Activated gamma-delta T cell treated with anti-CD3 and anti-CD28 coated beads, Interleukin-2, amount 50 U/mL, for 16 hours (primary cell): ENCODE measurements around the gene SNX7.

ENCODE experiments used
- DNase-seq: peaks from one replicate; pipeline ENCODE4 v3.0.0-alpha.2; 2020; ENCODE audit warnings: low read depth

The SNX7 gene, protein sequence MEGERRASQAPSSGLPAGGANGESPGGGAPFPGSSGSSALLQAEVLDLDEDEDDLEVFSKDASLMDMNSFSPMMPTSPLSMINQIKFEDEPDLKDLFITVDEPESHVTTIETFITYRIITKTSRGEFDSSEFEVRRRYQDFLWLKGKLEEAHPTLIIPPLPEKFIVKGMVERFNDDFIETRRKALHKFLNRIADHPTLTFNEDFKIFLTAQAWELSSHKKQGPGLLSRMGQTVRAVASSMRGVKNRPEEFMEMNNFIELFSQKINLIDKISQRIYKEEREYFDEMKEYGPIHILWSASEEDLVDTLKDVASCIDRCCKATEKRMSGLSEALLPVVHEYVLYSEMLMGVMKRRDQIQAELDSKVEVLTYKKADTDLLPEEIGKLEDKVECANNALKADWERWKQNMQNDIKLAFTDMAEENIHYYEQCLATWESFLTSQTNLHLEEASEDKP

GRCh38 chr1:98661544-98662355, at the start of gene SNX7:
Gene SNX7 (plus strand): TSS chr1:98661721. CDS start chr1:98661732, 11 bp downstream.
- no peak for DNase-seq

- DNase-seq = no peak
These were observed 24.2 kb upstream of the SNX7 start for GRCh38 chr1:98637316-98637715.

DNA sequence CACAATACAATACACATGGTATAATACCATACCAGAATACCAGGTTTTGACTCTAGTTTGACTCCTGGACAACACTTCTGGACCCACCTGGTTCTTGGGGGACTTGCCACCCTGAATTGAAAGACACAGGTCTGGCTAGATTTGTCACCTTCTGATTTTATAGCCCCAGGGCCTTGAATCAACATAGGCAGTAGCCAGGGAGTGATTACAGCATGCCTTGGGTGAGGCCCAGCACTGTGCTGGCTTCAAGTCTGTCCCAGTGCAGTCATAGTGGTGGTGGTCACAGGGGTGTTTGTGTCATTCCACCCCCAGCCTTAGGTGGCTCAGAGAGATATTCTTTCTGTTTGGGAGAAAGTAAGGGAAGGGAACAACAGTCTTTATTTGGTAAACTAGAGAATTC, 23.3 kb upstream of the SNX7 start:
- no peak for DNase-seq

DNA sequence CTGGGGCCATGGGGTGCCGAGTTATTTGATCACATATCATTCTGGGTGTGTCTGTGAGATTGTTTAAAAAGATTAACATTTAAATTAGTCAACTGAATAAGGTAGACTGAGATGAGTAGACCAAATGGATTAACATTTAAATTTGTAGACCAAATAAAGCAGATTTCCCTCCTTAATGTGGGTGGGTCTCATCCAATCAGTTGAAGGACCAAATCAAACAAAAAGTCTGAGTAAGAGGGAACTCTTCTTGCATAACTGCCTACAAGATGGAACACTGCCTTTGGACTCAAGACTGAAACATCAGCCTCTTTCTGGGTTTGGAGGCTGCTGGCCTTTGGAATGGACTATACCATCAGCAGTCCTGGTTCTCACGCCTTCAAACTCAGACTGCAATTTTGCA, 17.0 kb upstream of the SNX7 start:
- no peak for DNase-seq

DNA sequence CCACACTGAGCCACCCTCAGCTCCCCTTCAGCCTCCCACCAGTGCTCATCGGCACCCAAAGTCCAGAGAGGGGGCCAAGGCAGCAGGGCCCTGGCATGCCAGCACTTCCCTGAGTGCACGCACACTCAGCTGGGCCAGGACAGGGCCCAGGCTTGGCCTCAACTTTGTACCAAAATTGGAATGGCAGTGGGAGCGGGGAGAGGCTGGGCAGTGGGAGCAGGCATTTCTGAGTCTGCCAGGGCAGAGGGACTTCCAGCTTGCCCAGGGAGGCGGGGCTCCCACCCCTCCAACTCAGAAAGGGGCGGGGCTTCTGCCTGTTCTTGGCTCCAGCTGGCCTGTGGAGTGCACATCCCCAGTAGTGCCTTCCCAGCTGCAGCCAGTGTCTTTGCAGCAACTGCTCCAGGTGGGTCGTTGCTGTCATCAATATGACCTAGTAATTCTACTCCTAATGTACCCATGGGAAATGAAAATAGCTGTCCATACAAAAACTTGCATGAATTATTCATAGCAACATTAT, 10.3 kb upstream of the SNX7 start:
- DNase-seq = no peak

- DNase-seq = no peak
These were observed 8.4 kb upstream of the SNX7 start for GRCh38 chr1:98653123-98653522.

GRCh38 chr1:98659879-98660278, 1.6 kb upstream of the SNX7 start:
- DNase-seq = no peak

DNA sequence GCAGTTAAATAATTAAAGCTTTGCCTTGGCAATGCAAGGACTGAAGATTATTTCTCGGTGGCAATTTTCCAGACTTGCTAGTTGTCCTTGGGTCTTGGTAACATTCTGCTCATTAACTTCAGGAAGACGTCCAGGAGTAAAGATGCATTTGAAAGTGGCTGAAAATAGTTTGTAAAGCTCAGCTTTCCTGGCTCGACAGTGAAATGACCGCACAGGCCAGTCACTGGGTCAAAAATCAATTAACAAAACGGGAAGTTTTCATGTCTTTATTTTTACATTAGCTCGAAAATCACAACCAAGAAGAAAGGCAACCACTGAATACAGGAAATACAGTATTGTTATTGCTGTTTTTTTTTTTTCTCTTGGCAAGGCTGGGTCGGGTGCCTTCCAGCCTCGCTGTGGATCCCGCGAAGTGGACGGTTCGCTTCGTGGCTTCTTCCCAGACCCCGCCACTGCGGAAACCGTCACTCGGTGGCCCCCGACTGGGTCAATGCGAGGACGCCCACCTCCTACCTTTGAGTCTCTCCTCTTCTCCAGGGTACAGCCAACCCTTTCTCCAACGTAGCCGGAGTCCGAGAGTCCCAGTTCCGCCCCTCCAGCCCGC, 479 bp upstream of the SNX7 start:
- no peak for DNase-seq

- no peak for DNase-seq
These were observed 792 bp downstream of the SNX7 start for GRCh38 chr1:98662356-98662670.

DNA sequence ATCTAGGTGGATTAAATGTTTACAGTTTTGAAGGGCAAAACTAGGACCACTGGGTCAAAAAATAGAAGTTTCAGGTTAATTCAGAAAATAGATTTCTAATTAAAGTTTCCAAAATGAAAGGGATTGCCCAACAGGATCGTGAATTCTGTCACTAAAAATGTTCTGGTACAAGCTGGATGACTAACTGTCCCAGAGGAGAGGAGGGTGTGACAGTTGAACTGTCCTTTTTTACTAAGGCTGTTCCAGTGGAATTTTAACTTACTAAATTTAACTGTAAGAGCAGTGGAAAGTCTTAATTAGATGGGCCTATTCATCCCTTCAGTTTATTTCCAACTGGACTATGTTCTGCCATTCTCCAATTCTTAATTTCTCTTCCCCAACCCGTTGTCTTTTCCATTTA, 7.2 kb downstream of the SNX7 start:
- no peak for DNase-seq

GRCh38 chr1:98669355-98670296, 8.1 kb downstream of the SNX7 start:
- no peak for DNase-seq

- no peak for DNase-seq
These were observed 10.7 kb downstream of the SNX7 start for GRCh38 chr1:98672189-98672588.

DNA sequence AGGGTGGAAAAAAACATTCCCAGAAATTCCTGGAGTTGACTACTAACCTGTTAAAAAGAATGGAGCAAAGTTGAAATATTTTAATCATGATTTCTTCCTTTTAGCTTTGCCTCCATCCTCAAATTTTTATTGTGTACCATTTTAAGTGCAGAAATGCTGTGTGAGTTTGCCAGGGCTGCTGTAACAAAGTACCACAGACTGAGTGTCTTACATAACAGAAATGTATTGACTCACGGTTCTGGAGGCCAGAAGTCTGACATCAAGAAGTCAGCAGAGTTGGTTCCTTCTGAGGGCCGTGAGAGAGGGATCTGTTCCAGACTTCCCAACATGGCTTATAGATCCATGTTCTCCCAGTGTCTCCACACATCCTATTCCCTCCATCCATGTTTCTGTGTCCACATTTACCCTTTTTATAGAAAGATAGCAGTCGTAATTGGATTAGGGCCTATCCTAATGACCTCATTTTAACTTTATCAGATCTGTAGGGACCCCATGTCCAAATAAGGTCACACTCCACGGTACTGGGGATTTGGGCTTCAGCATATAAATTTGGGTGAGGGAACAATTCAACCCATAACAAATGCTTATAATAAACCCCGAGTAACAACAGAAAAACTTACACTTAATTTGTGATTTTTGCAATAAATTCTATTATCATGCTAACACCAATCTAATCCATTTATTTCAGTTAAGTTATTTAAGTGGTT, 12.7 kb downstream of the SNX7 start:
- DNase-seq = no peak

DNA sequence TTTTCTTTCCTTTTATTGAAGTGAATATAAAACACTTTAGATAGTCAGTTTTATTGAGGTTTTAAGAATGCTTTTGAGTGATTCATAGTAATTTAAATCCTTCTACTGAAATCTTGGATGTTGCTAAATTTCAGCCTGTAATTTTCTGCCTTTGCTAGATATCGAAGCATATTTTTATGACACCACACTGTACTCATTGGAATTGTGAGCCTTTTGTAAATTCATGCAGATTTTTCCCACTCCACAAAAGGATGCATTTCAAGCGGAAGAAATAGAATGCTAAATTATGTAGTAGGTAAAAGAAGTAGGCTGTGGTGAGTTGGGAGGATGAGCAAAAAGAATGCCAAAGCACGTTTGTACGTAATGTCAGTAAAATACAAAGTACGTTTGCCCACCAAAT, 13.8 kb downstream of the SNX7 start:
- DNase-seq = no peak

GRCh38 chr1:98677288-98677687, 15.8 kb downstream of the SNX7 start:
- DNase-seq = no peak

- no peak for DNase-seq
These were observed 20.3 kb downstream of the SNX7 start for GRCh38 chr1:98681812-98682211.

GRCh38 chr1:98688110-98688739, 26.7 kb downstream of the SNX7 start:
- DNase-seq = no peak

- no peak for DNase-seq
These were observed 29.1 kb downstream of the SNX7 start for GRCh38 chr1:98690576-98690975.

- no peak for DNase-seq
These were observed 31.0 kb downstream of the SNX7 start for GRCh38 chr1:98692482-98692881.

- no peak for DNase-seq
These were observed 31.9 kb downstream of the SNX7 start for GRCh38 chr1:98693385-98693784.

DNA sequence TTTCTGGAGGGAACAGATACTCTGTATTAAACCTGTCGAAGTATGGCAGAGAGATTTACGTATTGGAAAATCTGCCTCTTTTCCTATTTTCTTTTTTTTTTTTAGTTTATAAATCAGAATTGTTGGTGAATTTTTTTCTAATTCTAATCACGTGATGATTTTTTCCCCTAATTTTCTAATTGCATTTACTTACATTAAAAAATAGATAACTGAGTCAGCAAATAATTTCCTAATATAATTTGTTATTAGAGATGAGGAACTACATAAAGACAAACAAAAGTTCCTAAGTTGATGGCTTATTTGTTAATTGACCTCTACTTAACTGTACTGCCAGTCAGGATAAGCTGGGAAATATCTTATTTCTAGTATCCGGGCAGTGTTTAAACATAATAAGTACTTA, 34.6 kb downstream of the SNX7 start:
- DNase-seq = no peak
